ENCODE results near the gene MIEF1.
"Not testable (repeated sequence)": the region's sequence is repeated elsewhere in the genome, so short reads cannot be mapped to it uniquely, and the experiment has no call there.

MIEF1 gene

DNA sequence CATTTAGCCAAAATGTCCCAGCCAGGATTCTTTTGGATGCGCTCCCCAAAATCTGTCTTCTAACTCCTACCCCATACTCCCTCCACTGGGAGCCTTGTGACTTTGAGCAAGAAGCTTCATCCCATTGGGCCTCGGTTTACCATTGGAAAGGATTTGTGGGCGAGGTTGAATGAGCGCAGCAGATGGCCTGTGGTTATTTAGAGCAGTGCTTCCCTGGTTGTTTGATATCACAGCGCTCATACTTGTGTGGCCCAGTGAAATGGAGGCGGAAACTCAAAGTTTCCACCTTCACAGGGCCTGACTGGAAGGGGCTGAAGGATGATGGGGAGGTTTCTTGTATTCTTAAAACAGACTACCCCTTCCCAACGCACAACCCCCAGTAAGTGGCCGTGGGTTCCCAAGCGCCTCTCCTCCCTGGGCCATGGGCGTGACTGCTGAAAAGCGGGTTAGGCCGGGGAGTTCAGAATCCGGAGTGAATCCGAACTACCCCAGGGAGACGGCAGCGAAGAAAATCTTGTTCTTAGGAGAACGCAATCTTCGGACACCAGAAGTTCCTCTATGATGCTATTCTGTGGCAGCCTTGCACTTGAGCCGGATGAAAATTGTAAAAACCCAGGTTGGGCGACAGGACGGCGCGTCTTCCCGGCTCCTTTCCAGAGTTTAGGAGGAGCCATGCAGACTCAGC is 17.0 kb downstream of the MIEF1 start:
- no peak for TF ChIP-seq EZH2 (IDR thresholded peaks at IDR 0.05; ENCODE audit: borderline replicate concordance, low read length)
- Histone ChIP-seq H3K4me2 (ENCODE audit: low read length) (peak overlapping the region; percentile 88), H2AFZ (ENCODE audit: low read length) (no peak overlapping the region), H3K4me3 (ENCODE audit: low read depth, low read length, poor library complexity, severe bottlenecking) (peak overlapping the region; percentile 95), H3K4me1 (ENCODE audit: insufficient read depth, low read length, severe bottlenecking) (peaks cover 41% of the 10 kb centered on the region), H3K27ac (ENCODE audit: low read depth, low read length, poor library complexity, severe bottlenecking) (peak overlapping the region; percentile 74), H3F3A (ENCODE audit: insufficient read depth, low read length) (0 out of 2 replicates have a peak, but pooled peaks cover 9% of the 10 kb centered on the region), H3K27me3 (ENCODE audit: insufficient read depth, low read length) (no peaks in the 10 kb centered on the region), H3K9me3 (ENCODE audit: low read length) (no peaks in the 10 kb centered on the region), H3K9me2 (ENCODE audit: low read depth, low read length) (no peaks in the 10 kb centered on the region), H3K79me2 (ENCODE audit: insufficient read depth, low read length) (peaks cover 14% of the 10 kb centered on the region), H3K9ac (ENCODE audit: low read length) (peak overlapping the region; percentile 89), H3K36me3 (ENCODE audit: insufficient read depth, low read length) (peaks cover 75% of the 10 kb centered on the region), H4K20me1 (ENCODE audit: insufficient read depth, low read length) (no peaks in the 10 kb centered on the region)

DNA sequence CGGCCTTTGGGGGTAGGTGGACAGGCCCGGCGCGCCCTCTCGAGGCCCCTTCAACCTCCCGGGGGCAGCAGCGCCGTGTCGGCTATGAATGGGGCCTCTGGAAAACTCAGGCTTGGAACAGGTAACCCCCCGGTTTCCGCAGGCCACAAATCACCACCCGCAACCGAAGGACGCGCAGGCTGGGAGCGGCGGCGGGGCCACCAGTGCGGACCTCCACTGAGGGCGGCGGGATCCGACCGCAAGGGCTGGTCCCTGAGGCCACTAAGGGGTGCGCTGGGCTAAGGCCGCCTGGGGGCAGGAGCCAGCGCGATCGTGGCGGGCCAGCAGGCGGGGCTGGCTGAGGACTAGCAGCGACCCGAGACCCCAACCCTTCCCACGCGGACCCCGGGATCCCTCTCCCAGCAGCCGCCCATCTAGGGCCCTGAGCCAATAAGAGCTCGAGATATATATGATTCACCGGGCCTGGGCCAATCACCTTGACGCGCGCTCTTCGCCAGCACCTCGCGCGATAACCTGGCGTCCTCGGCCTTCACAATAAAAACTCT is 17.7 kb downstream of the MIEF1 start:
- H4K20me1 ChIP-seq (ENCODE audit: insufficient read depth, low read length) = no peaks in the 10 kb centered on the region
- peaks cover 14% of the 10 kb centered on the region for H3K79me2 ChIP-seq (ENCODE audit: insufficient read depth, low read length)
- H3K4me3 ChIP-seq (ENCODE audit: low read depth, low read length, poor library complexity, severe bottlenecking) = peak overlapping the region; percentile 95
- H3K4me2 ChIP-seq (ENCODE audit: low read length) = peak overlapping the region; percentile 88
- H3K9me2 ChIP-seq (ENCODE audit: low read depth, low read length) = no peaks in the 10 kb centered on the region
- TF ChIP-seq, protein P1, sequence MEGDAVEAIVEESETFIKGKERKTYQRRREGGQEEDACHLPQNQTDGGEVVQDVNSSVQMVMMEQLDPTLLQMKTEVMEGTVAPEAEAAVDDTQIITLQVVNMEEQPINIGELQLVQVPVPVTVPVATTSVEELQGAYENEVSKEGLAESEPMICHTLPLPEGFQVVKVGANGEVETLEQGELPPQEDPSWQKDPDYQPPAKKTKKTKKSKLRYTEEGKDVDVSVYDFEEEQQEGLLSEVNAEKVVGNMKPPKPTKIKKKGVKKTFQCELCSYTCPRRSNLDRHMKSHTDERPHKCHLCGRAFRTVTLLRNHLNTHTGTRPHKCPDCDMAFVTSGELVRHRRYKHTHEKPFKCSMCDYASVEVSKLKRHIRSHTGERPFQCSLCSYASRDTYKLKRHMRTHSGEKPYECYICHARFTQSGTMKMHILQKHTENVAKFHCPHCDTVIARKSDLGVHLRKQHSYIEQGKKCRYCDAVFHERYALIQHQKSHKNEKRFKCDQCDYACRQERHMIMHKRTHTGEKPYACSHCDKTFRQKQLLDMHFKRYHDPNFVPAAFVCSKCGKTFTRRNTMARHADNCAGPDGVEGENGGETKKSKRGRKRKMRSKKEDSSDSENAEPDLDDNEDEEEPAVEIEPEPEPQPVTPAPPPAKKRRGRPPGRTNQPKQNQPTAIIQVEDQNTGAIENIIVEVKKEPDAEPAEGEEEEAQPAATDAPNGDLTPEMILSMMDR (IDR thresholded peaks at IDR 0.05; ENCODE audit: low read length) = peak; percentile 49
- TF ChIP-seq EZH2 (IDR thresholded peaks at IDR 0.05; ENCODE audit: borderline replicate concordance, low read length) = no peak
- H2AFZ ChIP-seq (ENCODE audit: low read length) = no peak overlapping the region
- peak overlapping the region; percentile 98 for H3K9ac ChIP-seq (ENCODE audit: low read length)
- H3K27me3 ChIP-seq (ENCODE audit: insufficient read depth, low read length) = no peaks in the 10 kb centered on the region
- H3K9me3 ChIP-seq (ENCODE audit: low read length) = no peaks in the 10 kb centered on the region
- peak overlapping the region; percentile 88 for H3K27ac ChIP-seq (ENCODE audit: low read depth, low read length, poor library complexity, severe bottlenecking)
- H3K36me3 ChIP-seq (ENCODE audit: insufficient read depth, low read length) = peaks cover 75% of the 10 kb centered on the region
- peaks cover 41% of the 10 kb centered on the region for H3K4me1 ChIP-seq (ENCODE audit: insufficient read depth, low read length, severe bottlenecking)
- peaks cover 15% of the 10 kb centered on the region for H3F3A ChIP-seq (ENCODE audit: insufficient read depth, low read length)

DNA sequence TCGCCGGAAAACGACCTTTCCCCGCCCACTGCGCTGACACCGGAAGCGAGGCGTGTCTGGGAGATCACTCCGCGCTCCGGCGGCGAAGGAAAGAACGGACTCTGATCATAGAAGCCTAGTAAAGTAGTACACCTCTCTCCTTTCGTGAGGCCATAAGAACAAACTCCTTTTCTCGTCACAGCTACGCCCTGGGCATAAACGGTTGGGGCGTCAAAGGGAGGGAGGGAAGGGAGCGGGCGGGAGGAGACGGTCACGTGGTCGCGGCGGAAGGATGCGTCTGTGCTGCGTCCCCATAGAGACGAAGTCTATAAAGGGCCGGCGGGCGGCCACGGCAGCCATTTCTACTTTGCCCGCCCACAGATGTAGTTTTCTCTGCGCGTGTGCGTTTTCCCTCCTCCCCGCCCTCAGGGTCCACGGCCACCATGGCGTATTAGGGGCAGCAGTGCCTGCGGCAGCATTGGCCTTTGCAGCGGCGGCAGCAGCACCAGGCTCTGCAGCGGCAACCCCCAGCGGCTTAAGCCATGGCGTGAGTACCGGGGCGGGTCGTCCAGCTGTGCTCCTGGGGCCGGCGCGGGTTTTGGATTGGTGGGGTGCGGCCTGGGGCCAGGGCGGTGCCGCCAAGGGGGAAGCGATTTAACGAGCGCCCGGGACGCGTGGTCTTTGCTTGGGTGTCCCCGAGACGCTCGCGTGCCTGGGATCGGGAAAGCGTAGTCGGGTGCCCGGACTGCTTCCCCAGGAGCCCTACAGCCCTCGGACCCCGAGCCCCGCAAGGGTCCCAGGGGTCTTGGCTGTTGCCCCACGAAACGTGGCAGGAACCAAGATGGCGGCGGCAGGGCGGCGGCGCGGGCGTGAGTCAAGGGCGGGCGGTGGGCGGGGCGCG is 18.4 kb downstream of the MIEF1 start, which contains the start of gene ATF4:
TSS of gene ATF4 (plus strand) at position 337 of the 880 bp plus-strand sequence. CDS start 884 bp downstream, outside the sequence.
- peak within 1 kb of the TSS; percentile 95 for H3K4me3 ChIP-seq (ENCODE audit: low read depth, low read length, poor library complexity, severe bottlenecking)
- H3K36me3 ChIP-seq (ENCODE audit: insufficient read depth, low read length) = peaks cover 75% of the 10 kb centered on the region
- H3K79me2 ChIP-seq (ENCODE audit: insufficient read depth, low read length) = peaks cover 14% of the 10 kb centered on the region
- H4K20me1 ChIP-seq (ENCODE audit: insufficient read depth, low read length) = no peaks in the 10 kb centered on the region
- TF ChIP-seq, protein P1 (IDR thresholded peaks at IDR 0.05; ENCODE audit: low read length) = no peak
- H2AFZ ChIP-seq (ENCODE audit: low read length) = no peak within 1 kb of the TSS
- H3K4me2 ChIP-seq (ENCODE audit: low read length) = peak within 1 kb of the TSS; percentile 88
- H3K27me3 ChIP-seq (ENCODE audit: insufficient read depth, low read length) = no peaks in the 10 kb centered on the region
- no peaks in the 10 kb centered on the region for H3K9me2 ChIP-seq (ENCODE audit: low read depth, low read length)
- H3K9ac ChIP-seq (ENCODE audit: low read length) = peak within 1 kb of the TSS; percentile 98
- peaks cover 45% of the 10 kb centered on the region for H3K4me1 ChIP-seq (ENCODE audit: insufficient read depth, low read length, severe bottlenecking)
- peaks cover 21% of the 10 kb centered on the region for H3F3A ChIP-seq (ENCODE audit: insufficient read depth, low read length)
- H3K9me3 ChIP-seq (ENCODE audit: low read length) = no peaks in the 10 kb centered on the region
- H3K27ac ChIP-seq (ENCODE audit: low read depth, low read length, poor library complexity, severe bottlenecking) = peak within 1 kb of the TSS; percentile 88

DNA sequence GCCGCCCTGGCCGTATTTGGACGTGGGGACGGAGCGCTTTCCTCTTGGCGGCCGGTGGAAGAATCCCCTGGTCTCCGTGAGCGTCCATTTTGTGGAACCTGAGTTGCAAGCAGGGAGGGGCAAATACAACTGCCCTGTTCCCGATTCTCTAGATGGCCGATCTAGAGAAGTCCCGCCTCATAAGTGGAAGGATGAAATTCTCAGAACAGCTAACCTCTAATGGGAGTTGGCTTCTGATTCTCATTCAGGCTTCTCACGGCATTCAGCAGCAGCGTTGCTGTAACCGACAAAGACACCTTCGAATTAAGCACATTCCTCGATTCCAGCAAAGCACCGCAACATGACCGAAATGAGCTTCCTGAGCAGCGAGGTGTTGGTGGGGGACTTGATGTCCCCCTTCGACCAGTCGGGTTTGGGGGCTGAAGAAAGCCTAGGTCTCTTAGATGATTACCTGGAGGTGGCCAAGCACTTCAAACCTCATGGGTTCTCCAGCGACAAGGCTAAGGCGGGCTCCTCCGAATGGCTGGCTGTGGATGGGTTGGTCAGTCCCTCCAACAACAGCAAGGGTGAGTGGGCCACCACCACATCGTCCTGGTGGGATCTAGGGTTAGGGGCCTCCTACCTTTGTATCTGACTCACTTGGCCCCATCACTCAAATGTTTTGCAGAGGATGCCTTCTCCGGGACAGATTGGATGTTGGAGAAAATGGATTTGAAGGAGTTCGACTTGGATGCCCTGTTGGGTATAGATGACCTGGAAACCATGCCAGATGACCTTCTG is 19.2 kb downstream of the MIEF1 start:
- Histone ChIP-seq H3K27ac (ENCODE audit: low read depth, low read length, poor library complexity, severe bottlenecking) (peak overlapping the region; percentile 88), H3K79me2 (ENCODE audit: insufficient read depth, low read length) (peaks cover 14% of the 10 kb centered on the region), H3K9ac (ENCODE audit: low read length) (peak overlapping the region; percentile 98), H3K4me2 (ENCODE audit: low read length) (peak overlapping the region; percentile 73), H3F3A (ENCODE audit: insufficient read depth, low read length) (peaks cover 23% of the 10 kb centered on the region), H3K4me1 (ENCODE audit: insufficient read depth, low read length, severe bottlenecking) (peaks cover 42% of the 10 kb centered on the region), H3K36me3 (ENCODE audit: insufficient read depth, low read length) (peaks cover 70% of the 10 kb centered on the region), H3K4me3 (ENCODE audit: low read depth, low read length, poor library complexity, severe bottlenecking) (peak overlapping the region; percentile 95)
- H4K20me1 ChIP-seq (ENCODE audit: insufficient read depth, low read length); H3K27me3 ChIP-seq (ENCODE audit: insufficient read depth, low read length); H3K9me3 ChIP-seq (ENCODE audit: low read length); H3K9me2 ChIP-seq (ENCODE audit: low read depth, low read length); H2AFZ ChIP-seq (ENCODE audit: low read length): not testable (repeated sequence)

DNA sequence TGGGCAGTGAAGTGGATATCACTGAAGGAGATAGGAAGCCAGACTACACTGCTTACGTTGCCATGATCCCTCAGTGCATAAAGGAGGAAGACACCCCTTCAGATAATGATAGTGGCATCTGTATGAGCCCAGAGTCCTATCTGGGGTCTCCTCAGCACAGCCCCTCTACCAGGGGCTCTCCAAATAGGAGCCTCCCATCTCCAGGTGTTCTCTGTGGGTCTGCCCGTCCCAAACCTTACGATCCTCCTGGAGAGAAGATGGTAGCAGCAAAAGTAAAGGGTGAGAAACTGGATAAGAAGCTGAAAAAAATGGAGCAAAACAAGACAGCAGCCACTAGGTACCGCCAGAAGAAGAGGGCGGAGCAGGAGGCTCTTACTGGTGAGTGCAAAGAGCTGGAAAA is 20.0 kb downstream of the MIEF1 start:
- H3K9me2 ChIP-seq (ENCODE audit: low read depth, low read length); H2AFZ ChIP-seq (ENCODE audit: low read length); H4K20me1 ChIP-seq (ENCODE audit: insufficient read depth, low read length); H3K27me3 ChIP-seq (ENCODE audit: insufficient read depth, low read length); H3K9me3 ChIP-seq (ENCODE audit: low read length): not testable (repeated sequence)
- Histone ChIP-seq H3K9ac (ENCODE audit: low read length) (peak overlapping the region; percentile 98), H3K36me3 (ENCODE audit: insufficient read depth, low read length) (peaks cover 62% of the 10 kb centered on the region), H3F3A (ENCODE audit: insufficient read depth, low read length) (peaks cover 23% of the 10 kb centered on the region), H3K27ac (ENCODE audit: low read depth, low read length, poor library complexity, severe bottlenecking) (peak overlapping the region; percentile 88), H3K4me1 (ENCODE audit: insufficient read depth, low read length, severe bottlenecking) (peaks cover 49% of the 10 kb centered on the region), H3K4me2 (ENCODE audit: low read length) (peak overlapping the region; percentile 73), H3K4me3 (ENCODE audit: low read depth, low read length, poor library complexity, severe bottlenecking) (peak overlapping the region; percentile 95), H3K79me2 (ENCODE audit: insufficient read depth, low read length) (peaks cover 14% of the 10 kb centered on the region)

All from OCI-LY1 (cell line).